ENCODE measurements around the gene CNR1. TPM values are rescaled to one million over a fixed set of nuclear protein-coding genes. Genes with fewer than 3 reads are reported as not detected.

Gene CNR1
- total and polyA plus RNA-seq, 2 of the 4 experiments (the other 2 are of a cell fraction) = not detected

DNA sequence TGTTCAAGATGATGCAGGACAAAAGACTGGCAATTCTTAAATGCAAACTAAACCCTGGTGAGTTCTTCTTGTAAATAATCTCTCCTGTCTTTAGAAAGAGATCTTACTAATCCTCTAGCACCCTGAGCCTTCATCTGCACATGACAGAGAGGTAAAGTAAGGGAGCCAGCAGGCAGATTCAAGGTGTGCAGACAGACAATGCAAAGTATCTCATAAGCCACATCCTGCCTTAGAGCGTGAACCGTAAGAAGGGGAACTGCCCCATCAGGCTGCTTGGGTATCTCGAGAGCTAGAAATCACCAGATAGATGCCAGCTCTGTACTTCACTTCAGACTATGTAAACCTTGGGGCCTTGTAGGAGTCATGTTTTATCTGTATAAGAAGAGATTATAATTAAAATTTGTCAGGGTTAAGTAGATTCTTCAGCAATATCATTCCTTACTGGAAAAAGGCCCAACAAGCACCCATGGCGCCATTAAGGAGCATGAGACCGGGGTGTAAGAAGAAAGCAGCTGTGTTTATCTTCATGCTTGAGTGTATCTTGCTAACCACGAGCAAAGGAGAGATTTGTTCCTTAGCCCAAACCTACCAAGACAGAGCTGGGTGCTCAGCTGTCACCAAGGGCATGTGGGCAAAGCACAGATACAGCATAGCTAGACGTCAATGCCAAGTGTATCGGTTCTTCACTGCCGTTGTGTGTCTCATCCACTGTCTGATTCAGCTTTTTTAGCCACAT, 24.4 kb downstream of the CNR1 start:
- Histone ChIP-seq H3K4me3 (ENCODE audit: insufficient read depth, low read depth, low read length) (no peak overlapping the region), H3K79me1 (ENCODE audit: low read depth in 1 of 2, low read length in 2 of 2) (no peaks in the 10 kb centered on the region), H3K9me3 (ENCODE audit: control insufficient read depth, insufficient read depth, low read length) (no peaks in the 10 kb centered on the region), H4K5ac (ENCODE audit: low read depth, low read length) (no peak overlapping the region), H3K4me1 (ENCODE audit: control insufficient read depth, insufficient read depth, low read length) (no peaks in the 10 kb centered on the region), H2AFZ (replicated peaks; ENCODE audit: low read length, poor library complexity) (no peak overlapping the region), H2BK5ac (ENCODE audit: low read depth, low read length, poor library complexity, severe bottlenecking) (no peak overlapping the region), H3K9ac (ENCODE audit: low read depth, low read length) (no peak overlapping the region), H2BK20ac (ENCODE audit: low read depth, low read length) (no peak overlapping the region), H3K4me2 (ENCODE audit: low read depth, low read length) (no peak overlapping the region), H3K27ac (ENCODE audit: insufficient read depth, low read length) (no peak overlapping the region), H3K23ac (ENCODE audit: low read depth, low read length) (no peak overlapping the region), H3K36me3 (ENCODE audit: control insufficient read depth, insufficient read depth, low read length) (no peaks in the 10 kb centered on the region), H3K14ac (replicated peaks; ENCODE audit: low read depth, low read length) (no peak overlapping the region), H3K9me1 (ENCODE audit: insufficient read depth, low read length) (no peaks in the 10 kb centered on the region), H4K20me1 (ENCODE audit: insufficient read depth, low read length) (no peaks in the 10 kb centered on the region), H2BK15ac (ENCODE audit: low read depth, low read length) (no peak overlapping the region), H3K4ac (ENCODE audit: low read depth, low read length) (no peak overlapping the region), H3K56ac (ENCODE audit: extremely low read depth, insufficient read depth, low read length) (no peak overlapping the region), H3K18ac (ENCODE audit: low read depth, low read length) (no peak overlapping the region), H4K91ac (ENCODE audit: insufficient read depth, low read depth, low read length) (no peak overlapping the region), H3K27me3 (ENCODE audit: control insufficient read depth, insufficient read depth, low read length) (no peaks in the 10 kb centered on the region), H4K8ac (ENCODE audit: low read depth in 2 of 2, low read length in 2 of 2) (no peak overlapping the region), H2AK5ac (ENCODE audit: low read depth, low read length) (no peak overlapping the region), H2BK120ac (ENCODE audit: low read depth, low read length) (no peak overlapping the region), H2AK9ac (replicated peaks; ENCODE audit: low read depth, low read length, poor library complexity) (no peak overlapping the region)
- WGBS, 2 experiments (ENCODE audit: extremely low coverage in 2 of 2, insufficient read length in 1 of 2) = no CpG with 5 or more reads among the region's 9 CpGs
- in situ Hi-C loops (cut with MboI; ENCODE audit: low sequenced_read_pairs) (no loop called here), dilution Hi-C loops (cut with HindIII; ENCODE audit: low sequenced_read_pairs, unreplicated experiment) (no loop called here), intact Hi-C loops (cut with micrococcal nuclease) (no loop called here)
- POLR2A ChIA-PET (ENCODE audit: unreplicated experiment) = no interaction called here
- CTCF ChIA-PET = no interaction called here
- no peak for DNase-seq
- no peak for ATAC-seq (ENCODE audit: low read depth)
- TF ChIP-seq MXI1 (IDR thresholded peaks at IDR 0.05; ENCODE audit: borderline replicate concordance, low read depth, low read length) = no peak
- TF ChIP-seq, protein P1, sequence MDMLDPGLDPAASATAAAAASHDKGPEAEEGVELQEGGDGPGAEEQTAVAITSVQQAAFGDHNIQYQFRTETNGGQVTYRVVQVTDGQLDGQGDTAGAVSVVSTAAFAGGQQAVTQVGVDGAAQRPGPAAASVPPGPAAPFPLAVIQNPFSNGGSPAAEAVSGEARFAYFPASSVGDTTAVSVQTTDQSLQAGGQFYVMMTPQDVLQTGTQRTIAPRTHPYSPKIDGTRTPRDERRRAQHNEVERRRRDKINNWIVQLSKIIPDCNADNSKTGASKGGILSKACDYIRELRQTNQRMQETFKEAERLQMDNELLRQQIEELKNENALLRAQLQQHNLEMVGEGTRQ (IDR thresholded peaks at IDR 0.05; ENCODE audit: low read depth, low read length) = no peak
- no peak for TF ChIP-seq SMC3 (IDR thresholded peaks at IDR 0.05; ENCODE audit: low read depth, low read length)
- TF ChIP-seq, protein P2, sequence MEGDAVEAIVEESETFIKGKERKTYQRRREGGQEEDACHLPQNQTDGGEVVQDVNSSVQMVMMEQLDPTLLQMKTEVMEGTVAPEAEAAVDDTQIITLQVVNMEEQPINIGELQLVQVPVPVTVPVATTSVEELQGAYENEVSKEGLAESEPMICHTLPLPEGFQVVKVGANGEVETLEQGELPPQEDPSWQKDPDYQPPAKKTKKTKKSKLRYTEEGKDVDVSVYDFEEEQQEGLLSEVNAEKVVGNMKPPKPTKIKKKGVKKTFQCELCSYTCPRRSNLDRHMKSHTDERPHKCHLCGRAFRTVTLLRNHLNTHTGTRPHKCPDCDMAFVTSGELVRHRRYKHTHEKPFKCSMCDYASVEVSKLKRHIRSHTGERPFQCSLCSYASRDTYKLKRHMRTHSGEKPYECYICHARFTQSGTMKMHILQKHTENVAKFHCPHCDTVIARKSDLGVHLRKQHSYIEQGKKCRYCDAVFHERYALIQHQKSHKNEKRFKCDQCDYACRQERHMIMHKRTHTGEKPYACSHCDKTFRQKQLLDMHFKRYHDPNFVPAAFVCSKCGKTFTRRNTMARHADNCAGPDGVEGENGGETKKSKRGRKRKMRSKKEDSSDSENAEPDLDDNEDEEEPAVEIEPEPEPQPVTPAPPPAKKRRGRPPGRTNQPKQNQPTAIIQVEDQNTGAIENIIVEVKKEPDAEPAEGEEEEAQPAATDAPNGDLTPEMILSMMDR (conservative IDR thresholded peaks at IDR 0.05; ENCODE audit: low read depth, low read length) = no peak
- TF ChIP-seq BHLHE40 (IDR thresholded peaks at IDR 0.05; ENCODE audit: low read depth, low read length) = no peak
- TF ChIP-seq RFX5 (IDR thresholded peaks at IDR 0.05; ENCODE audit: low read depth, low read length) = no peak
- no peak for TF ChIP-seq MAFK (IDR thresholded peaks at IDR 0.05; ENCODE audit: low read depth, low read length)
- no TSS peak for BruUV-seq (replicated peaks)
